ENCODE data around the gene DAW1. TPM values are rescaled to one million over a fixed set of nuclear protein-coding genes. Genes with fewer than 3 reads are reported as not detected.

DAW1 gene
- polyA plus RNA-seq (2012; rRNA removed), result 1.2 and 2.4 TPM in 2 replicates
- 2.4 TPM in 2 replicates for polyA plus RNA-seq (2012; cell fraction: cytosol; rRNA removed)
- polyA plus RNA-seq (2012; cell fraction: nucleus; rRNA removed), result 0.94 and 1.8 TPM in 2 replicates

- Histone ChIP-seq H3K36me3 (replicated peaks in 1 of 2; ENCODE audit: control insufficient read depth in 1 of 2, insufficient read depth in 2 of 2, low read length in 1 of 2) (no peaks in the 10 kb centered on the region), H3K27me3 (ENCODE audit: insufficient read depth) (no peaks in the 10 kb centered on the region), H3K9me3 (no peaks in the 10 kb centered on the region), H3K4me3 (ENCODE audit: low read depth in 2 of 2, low read length in 1 of 2) (peak within 1 kb of the TSS in 1 of 2 experiments; percentile 34; a peak in 3 of 4 replicates), H3K9ac (peak within 1 kb of the TSS; percentile 59), H4K20me1 (ENCODE audit: insufficient read depth) (no peaks in the 10 kb centered on the region), H3F3A (replicated peaks; ENCODE audit: insufficient read depth) (peaks cover 34% of the 10 kb centered on the region), H3K9me2 (no peaks in the 10 kb centered on the region), H3K79me2 (ENCODE audit: insufficient read depth) (no peaks in the 10 kb centered on the region), H3K27ac (ENCODE audit: low read depth in 2 of 2, low read length in 1 of 2) (peak within 1 kb of the TSS in 1 of 2 experiments; percentile 85; a peak in 3 of 4 replicates), H2AFZ (ENCODE audit: low read depth) (peak within 1 kb of the TSS; percentile 94), H3K4me2 (peak within 1 kb of the TSS; percentile 51), H3K4me1 (ENCODE audit: control insufficient read depth in 1 of 2, insufficient read depth in 2 of 2, low read depth in 1 of 2, low read length in 1 of 2) (peaks cover 2 to 23% of the 10 kb centered on the region in 2 experiments; a peak in 3 of 4 replicates)
- 14% methylated on average over 32 of the region's 34 CpGs for WGBS (ENCODE audit: low lambda C conversion rate)
- 0 out of 2 replicates have a peak, but pooled peaks have one; percentile 26 for TF ChIP-seq TAF1 (IDR thresholded peaks at IDR 0.05; ENCODE audit: borderline replicate concordance, low read depth, low read length)
- TF ChIP-seq, protein P1, sequence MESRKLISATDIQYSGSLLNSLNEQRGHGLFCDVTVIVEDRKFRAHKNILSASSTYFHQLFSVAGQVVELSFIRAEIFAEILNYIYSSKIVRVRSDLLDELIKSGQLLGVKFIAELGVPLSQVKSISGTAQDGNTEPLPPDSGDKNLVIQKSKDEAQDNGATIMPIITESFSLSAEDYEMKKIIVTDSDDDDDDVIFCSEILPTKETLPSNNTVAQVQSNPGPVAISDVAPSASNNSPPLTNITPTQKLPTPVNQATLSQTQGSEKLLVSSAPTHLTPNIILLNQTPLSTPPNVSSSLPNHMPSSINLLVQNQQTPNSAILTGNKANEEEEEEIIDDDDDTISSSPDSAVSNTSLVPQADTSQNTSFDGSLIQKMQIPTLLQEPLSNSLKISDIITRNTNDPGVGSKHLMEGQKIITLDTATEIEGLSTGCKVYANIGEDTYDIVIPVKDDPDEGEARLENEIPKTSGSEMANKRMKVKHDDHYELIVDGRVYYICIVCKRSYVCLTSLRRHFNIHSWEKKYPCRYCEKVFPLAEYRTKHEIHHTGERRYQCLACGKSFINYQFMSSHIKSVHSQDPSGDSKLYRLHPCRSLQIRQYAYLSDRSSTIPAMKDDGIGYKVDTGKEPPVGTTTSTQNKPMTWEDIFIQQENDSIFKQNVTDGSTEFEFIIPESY (IDR thresholded peaks at IDR 0.05; ENCODE audit: borderline replicate concordance, low read depth), result no peak
- TF ChIP-seq NRF1 (IDR thresholded peaks at IDR 0.05; ENCODE audit: low read depth, low read length), result peak; percentile 81
- TF ChIP-seq, protein P2, sequence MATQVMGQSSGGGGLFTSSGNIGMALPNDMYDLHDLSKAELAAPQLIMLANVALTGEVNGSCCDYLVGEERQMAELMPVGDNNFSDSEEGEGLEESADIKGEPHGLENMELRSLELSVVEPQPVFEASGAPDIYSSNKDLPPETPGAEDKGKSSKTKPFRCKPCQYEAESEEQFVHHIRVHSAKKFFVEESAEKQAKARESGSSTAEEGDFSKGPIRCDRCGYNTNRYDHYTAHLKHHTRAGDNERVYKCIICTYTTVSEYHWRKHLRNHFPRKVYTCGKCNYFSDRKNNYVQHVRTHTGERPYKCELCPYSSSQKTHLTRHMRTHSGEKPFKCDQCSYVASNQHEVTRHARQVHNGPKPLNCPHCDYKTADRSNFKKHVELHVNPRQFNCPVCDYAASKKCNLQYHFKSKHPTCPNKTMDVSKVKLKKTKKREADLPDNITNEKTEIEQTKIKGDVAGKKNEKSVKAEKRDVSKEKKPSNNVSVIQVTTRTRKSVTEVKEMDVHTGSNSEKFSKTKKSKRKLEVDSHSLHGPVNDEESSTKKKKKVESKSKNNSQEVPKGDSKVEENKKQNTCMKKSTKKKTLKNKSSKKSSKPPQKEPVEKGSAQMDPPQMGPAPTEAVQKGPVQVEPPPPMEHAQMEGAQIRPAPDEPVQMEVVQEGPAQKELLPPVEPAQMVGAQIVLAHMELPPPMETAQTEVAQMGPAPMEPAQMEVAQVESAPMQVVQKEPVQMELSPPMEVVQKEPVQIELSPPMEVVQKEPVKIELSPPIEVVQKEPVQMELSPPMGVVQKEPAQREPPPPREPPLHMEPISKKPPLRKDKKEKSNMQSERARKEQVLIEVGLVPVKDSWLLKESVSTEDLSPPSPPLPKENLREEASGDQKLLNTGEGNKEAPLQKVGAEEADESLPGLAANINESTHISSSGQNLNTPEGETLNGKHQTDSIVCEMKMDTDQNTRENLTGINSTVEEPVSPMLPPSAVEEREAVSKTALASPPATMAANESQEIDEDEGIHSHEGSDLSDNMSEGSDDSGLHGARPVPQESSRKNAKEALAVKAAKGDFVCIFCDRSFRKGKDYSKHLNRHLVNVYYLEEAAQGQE (IDR thresholded peaks at IDR 0.05; ENCODE audit: low read depth, low read length), result no peak
- DNase-seq, result peak; percentile 88
- POLR2A ChIA-PET, result no interaction called here
- CTCF ChIA-PET, result interaction anchor here (1.2 to 2.5 kb wide), 3 partner anchors 9 to 19 kb away, joined by 4 to 12 read pairs (median 5); no protein-coding TSS in a partner anchor
Measured at GRCh38 chr2:227871375-227871791, at the start of gene DAW1. Gene DAW1 (plus strand): TSS chr2:227871631. CDS start chr2:227871690, 59 bp downstream.

DNA sequence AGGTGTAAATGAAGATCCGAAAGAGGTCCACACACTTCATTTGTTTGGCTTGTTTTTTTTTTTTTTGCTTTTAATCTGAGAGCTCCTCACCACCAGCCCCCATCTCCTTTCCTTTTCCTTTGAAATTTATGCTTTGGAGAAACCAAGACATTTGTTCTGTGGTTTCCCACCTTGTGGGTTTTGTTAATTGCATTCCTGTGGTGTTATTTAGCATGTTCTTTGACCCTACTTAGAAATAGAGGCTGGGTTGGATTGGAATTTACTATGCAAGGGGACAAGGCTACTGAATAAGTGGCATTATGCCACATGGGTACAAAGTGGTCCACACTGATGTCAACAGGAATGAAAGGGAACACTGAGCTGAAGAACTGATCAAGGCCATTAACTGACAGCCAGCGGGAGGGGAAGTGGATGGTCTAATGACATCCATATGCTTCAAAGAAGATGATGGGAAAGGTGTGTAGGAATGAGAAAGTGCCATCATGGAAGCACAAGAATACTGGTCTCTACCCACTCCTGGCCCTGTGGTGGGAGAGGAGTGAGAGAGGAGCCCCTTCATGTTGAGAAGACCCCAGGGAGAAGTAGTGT, 48.9 kb upstream of the DAW1 start:
- ChIA-PET POLR2A (no interaction called here), CTCF (no interaction called here)
- H3K36me3 ChIP-seq (replicated peaks in 1 of 2; ENCODE audit: control insufficient read depth in 1 of 2, insufficient read depth in 2 of 2, low read length in 1 of 2), result no peaks in the 10 kb centered on the region
- no peaks in the 10 kb centered on the region for H4K20me1 ChIP-seq (ENCODE audit: insufficient read depth)
- no peak overlapping the region for H2AFZ ChIP-seq (ENCODE audit: low read depth)
- H3K4me3 ChIP-seq (ENCODE audit: low read depth in 2 of 2, low read length in 1 of 2), result no peak overlapping the region
- no peak for DNase-seq
- H3F3A ChIP-seq (replicated peaks; ENCODE audit: insufficient read depth), result peaks cover 17% of the 10 kb centered on the region
- H3K9ac ChIP-seq, result no peak overlapping the region
- no peaks in the 10 kb centered on the region for H3K9me3 ChIP-seq
- 63% methylated on average over 2 of the region's 2 CpGs for WGBS (ENCODE audit: low lambda C conversion rate)
- no peaks in the 10 kb centered on the region for H3K9me2 ChIP-seq
- no peaks in the 10 kb centered on the region for H3K79me2 ChIP-seq (ENCODE audit: insufficient read depth)
- TF ChIP-seq CTCF (IDR thresholded peaks at IDR 0.05), result no peak
- H3K4me2 ChIP-seq, result no peak overlapping the region
- H3K27me3 ChIP-seq (ENCODE audit: insufficient read depth), result no peaks in the 10 kb centered on the region
- no peak overlapping the region for H3K27ac ChIP-seq (ENCODE audit: low read depth in 2 of 2, low read length in 1 of 2)
- peaks cover 0 to 10% of the 10 kb centered on the region in 2 experiments; a peak in 2 of 4 replicates for H3K4me1 ChIP-seq (ENCODE audit: control insufficient read depth in 1 of 2, insufficient read depth in 2 of 2, low read depth in 1 of 2, low read length in 1 of 2)

Measured in SK-N-SH (cell line).